NCI-H526 (cell line): Measurements from ENCODE around the gene TAF5.
"Not testable (repeated sequence)": the region's sequence is repeated elsewhere in the genome, so short reads cannot be mapped to it uniquely, and the experiment has no call there.

Experiments used
- DNase-seq, 2 experiments: peaks; one replicate each; lab custom pipeline; 2025; lab: John Stamatoyannopoulos, UW

The TAF5 gene

DNA sequence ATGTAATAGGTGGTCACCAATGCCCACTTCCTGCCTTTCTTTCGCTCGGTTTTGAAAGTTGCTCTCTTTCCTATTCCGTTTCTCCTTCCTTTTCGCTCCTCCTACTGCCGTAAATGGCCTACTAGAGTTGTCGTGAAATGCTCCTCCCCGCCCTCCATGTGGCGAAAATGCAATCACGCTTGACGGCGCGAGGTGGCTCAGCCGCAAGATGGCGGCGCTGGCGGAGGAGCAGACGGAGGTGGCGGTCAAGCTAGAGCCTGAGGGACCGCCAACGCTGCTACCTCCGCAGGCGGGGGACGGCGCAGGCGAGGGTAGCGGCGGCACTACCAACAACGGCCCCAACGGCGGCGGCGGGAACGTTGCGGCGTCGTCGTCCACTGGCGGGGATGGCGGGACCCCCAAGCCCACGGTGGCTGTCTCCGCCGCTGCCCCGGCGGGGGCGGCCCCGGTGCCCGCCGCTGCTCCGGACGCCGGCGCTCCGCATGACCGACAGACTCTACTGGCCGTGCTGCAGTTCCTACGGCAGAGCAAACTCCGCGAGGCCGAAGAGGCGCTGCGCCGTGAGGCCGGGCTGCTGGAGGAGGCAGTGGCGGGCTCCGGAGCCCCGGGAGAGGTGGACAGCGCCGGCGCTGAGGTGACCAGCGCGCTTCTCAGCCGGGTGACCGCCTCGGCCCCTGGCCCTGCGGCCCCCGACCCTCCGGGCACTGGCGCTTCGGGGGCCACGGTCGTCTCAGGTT, at the start of gene TAF5:
TSS of gene TAF5 (plus strand) at position 195 of the 737 bp plus-strand sequence. CDS start at position 209, 14 bp downstream.
- peak; percentile 88 to 92 for DNase-seq

DNA sequence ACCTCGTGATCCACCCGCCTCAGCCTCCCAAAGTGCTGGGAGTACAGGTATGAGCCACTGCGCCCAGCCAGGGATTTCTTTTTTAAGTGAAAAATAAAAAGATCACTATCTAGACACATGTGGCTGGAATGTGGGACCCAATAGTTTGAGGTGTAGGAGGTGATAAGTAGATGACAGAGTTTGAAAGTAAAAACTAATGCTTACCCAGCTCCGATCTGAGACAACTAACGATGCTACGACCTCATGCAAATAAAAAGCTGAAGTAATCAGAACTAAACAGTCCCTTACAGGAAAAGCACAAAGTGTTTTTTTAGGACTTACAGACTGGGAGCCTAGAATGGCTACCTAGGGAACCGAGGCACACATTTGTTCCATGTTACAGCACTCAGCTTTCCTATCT, 39.9 kb upstream of the TAF5 start:
- DNase-seq = no peak

DNA sequence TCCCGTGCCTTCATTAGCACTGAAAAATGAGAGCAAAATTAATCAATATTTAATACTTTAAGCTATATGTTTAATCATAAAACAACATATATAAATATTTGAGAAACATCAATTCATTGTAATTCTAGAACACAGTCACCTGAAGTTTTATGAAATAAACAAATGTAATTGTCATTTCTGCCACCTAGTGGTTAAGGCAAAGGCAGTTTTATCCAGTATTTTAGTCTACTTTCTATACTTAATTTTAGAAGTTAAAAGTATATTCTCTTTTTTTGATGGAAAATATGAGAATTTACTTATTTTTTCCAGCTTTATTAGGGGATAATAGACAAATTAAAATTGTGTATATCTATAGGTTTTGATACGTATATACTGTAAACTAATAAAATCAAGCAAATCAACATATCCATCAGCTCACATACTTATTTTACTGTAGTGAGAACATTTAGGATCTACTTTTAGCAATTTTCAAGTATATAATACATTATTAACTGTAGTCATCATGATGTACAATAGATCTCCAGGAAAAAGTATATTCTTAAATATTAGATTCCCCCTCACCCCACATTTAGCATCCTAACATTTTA, 33.7 kb upstream of the TAF5 start:
- peak in 1 of 2 experiments; percentile 15 for DNase-seq

DNA sequence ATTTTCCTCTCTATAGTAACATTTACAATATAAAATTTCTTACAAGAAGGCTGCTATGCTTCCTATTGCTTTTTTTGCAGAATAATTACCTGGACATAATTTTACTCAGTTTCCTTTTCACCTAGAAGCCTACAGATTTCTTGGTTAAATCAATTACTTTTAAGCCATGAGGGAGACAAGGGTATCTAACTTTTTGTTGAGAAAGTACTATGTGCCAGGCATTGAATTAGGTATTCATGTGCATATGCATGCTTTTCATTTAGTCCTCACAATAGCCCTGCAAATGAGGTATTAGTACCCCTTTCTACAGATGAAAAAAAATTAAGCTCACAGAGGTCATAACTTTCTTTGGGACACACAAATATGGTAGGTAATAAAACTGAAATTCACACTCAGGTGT, 33.2 kb upstream of the TAF5 start:
- DNase-seq = no peak

DNA sequence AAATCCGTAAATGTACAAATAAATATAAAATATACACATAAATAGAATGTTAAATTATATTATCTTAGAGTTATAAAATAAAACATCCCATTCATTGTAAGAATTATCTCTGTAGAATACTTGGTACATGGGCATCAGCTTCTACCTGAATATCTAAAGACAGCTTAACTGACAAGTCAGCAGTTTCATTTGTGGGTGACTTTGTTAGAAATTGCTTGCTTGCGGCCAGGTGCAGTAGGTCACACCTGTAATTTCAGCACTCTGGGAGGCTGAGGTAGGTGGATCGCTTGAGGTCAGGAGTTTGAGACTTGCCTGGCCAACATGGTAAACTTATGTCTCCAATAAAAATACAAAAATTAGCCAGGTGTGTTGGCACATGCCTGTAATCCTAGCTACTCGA, 31.4 kb upstream of the TAF5 start:
- no peak for DNase-seq

DNA sequence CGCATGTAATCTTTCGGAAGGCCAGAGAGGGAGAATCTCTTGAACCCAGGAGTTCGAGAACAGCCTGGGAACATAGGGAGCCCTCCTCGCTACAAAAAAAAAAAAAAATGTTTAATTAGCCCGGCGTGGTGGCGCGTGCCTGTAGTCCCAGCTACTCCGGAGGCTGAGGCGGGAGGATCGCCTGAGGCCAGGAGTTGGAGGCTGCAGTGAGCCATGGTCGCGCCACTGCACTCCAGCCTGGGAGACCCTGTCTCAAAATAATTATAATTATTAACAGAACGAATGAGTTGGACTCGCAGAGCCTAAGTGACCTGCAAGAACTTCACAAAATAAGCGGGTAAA, 17.6 kb upstream of the TAF5 start:
- DNase-seq = no peak

DNA sequence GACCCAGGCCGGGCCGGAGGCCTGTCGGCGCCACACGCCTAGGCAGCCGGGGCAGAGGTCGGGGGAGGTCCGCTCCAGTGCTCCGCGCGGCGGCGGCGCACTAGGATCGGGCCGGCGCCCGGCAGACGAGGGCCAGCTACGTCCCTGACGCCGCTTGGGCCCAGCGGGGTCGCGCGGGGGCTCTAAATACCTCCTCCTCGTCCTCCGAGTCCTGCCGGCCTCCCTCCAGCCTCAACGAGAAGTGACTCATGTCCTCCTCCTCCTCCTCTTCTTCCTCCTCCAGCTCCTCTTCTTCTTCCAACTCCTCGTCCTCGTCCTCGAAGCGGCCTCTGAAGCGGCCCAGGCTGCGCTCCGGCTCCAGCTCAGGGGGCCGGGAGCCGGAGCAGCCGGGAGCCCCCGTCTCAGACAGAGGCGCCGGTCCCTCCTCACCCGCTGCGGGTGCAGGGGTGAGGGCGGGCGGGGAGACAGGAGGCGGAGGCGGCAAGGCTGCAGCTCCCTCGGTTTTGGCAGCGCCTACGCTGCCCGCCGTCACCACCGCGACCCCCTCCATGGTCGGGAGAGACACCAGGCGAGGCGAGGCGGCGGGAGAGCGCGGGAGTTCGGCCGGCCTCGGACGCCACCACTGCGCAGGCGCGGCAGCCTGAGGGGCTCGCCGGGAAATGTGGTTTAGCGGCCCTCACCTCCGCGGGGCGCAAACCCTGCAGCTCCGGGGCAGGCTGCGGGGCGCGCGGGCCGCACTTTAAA, 17.1 kb upstream of the TAF5 start, which contains the start of gene PCGF6:
TSS of gene PCGF6 (minus strand) at position 624 of the 744 bp plus-strand sequence. CDS start at position 550, 74 bp downstream.
- peak; percentile 43 to 86 for DNase-seq

DNA sequence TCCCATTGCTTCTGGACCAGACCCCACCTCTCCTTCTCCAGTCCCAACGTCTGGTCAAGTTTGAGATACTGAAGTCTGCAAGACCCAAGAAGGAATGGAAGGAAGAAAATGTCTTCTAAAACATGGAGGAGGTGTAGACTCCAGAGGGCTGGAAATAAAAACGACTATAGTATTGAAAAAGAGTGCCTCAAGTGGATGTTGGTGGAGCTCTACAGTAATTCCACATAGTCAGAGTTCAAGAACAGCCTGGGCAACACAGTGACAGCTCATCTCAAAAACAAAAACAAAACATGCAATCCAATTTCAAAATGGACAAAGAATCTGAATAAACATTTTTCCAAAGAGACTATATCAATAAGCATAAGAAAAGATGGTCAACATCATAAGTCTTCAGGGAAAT, 14.5 kb upstream of the TAF5 start:
- no peak for DNase-seq

DNA sequence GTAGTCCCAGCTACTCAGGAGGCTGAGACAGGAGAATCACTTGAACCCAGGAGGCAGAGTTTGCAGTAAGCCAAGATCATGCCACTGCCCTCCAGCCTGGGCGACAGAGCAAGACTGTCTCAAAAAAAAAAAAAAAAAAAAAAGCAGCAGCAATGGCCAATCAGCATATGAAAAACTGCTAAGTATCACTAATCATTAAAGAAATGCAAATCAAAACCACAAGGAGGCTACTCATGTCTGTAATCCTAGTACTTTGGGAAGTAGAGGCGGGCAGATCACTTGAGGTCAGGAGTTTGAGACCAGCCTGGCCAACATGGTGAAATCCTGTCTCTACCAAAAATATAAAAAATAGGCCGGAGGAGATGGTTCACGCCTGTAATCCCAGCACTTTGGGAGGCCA, 13.2 kb upstream of the TAF5 start:
- DNase-seq = not testable (repeated sequence)

DNA sequence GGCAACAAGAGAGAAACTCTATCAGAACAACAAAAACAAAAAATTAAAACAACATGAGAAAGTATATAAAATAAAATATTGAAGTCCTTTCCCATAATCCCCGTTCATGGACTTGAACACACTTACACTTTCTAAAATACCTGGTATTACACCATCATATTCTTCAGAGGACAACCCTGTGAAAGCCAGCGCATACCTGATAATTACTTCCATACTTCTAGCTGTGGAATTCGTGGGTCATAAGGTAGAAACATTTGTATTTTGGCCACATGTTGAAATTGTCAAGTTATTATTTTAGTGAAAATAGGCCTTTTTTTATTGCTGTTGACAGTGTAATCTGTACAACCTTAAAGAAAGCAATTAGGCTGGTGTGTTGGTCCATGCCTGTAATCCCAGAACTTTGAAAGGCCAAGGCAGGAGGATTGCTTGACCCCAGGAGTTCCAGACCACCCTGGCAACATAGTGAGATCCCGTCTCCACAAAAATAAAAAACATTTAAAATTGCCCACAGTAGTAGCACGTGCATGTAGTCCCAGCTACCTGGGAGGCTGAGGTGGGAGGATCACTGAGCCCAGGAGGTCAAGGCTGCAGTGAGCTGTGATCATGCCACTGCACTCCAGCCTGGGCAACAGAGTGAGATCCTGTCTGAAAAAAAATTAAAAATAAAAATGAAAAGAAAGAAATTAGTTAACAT, 11.7 kb upstream of the TAF5 start:
- DNase-seq = no peak

DNA sequence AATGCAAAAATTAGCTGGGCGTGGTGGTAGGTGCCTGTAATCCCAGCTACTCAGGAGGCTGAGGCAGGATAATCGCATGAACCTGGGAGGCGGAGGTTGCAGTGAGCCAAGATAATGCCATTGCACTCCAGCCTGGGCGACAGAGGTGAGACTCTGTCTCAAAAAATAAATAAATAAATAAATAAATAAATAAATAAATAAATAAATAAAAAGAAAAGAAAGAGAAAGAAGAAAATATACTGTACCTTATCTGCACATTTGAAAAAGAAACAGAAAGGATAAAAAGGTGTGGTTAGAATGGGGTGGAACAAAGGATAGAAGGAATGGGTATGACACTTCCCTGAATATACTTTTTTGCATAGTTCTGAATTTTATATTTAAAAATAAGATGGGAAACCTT, 8.3 kb upstream of the TAF5 start:
- not testable (repeated sequence) for DNase-seq

DNA sequence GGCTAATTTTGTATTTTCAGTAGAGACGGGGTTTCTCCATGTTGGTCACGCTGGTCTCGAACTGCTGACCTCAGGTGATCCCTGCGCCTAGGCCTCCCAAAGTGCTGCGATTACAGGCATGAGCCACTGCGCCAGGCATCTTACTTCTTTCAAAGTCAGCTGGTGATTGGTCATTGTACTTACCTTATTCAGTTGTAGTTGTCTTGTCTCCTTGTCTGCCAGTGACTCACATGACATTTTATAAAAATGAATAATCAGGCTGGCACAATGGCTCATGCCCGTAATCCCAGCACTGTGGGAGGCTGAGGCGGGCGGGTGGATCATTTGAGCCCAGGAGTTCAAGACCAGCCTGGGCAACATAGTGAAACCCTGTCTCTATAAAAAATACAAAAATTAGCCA, 7.0 kb upstream of the TAF5 start:
- not testable (repeated sequence) for DNase-seq

DNA sequence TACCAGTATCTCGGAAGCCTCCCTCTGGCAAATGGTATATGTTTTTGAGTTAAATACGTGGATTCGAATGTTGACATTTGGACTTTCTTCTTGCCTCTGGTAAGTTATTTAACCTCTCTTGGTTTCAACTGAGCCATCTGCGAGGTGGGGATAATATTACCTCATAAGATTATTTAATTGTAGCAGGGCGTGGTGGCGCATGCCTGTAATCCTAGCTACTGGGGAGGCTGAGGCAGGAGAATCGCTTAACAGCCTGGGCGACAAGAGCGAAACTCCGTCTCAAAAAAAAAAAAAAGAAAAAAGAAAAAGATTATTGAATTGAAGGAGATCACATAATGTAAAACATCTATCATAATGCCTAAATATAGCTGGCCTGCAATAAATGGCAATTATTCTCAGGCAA, 396 bp upstream of the TAF5 start:
- peak in 1 of 2 experiments; percentile 33 for DNase-seq

DNA sequence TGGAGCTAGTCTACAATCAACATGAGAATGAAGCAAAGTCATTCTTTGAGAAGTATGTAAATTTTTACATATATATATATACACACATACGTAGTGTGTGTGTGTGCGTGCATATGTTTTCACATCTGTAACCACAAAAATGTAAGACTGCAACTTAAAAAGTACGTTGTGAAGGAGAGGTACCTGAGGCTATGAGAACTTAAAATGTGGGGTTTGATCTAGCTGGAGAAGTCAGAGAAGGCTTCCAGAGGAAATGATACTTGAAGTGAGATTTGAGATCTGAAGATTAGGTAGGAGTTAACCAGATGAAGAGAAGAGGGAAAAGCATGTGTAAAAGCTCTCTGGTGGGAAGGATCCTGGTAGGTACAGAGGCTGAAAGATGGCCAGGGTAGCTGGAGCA, 5.8 kb downstream of the TAF5 start:
- no peak for DNase-seq

DNA sequence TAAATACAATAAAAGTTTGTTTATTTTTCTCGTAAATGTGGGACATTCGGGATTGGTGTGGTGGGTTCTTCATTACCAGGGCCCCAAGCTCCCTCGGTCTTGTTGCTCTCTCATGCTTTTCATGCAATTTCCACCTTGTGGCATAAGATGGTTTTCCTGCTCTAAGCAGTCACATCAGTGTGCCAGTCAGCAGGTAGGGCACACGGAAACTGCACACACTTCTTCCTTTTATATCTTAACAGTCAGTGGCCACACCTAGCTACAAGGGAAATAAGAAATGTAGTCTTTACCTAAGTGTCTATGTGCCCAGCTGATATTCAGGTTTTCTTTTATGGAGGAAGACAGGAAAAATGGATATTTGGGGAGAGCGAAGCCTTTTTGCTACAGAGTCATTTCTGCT, 6.5 kb downstream of the TAF5 start:
- DNase-seq = no peak

DNA sequence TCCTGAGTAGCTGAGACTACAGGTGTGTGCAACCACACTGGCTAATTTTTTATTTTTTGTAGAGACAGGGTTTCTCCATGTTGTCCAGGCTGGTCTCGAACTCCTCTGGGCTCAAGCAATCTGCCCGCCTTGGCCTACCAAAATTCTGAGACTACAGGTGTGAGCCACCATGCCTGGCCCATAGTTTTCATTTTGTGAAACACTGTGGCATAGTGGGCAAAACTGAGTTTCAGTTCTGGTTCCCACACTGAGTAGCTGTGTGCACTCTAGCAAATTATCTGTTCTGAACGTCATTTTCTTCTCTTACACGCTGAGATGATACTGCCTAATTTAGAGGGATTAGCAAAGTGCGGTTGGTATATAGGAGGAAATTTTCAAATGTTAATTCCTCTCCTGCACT, 15.0 kb downstream of the TAF5 start:
- no peak for DNase-seq

DNA sequence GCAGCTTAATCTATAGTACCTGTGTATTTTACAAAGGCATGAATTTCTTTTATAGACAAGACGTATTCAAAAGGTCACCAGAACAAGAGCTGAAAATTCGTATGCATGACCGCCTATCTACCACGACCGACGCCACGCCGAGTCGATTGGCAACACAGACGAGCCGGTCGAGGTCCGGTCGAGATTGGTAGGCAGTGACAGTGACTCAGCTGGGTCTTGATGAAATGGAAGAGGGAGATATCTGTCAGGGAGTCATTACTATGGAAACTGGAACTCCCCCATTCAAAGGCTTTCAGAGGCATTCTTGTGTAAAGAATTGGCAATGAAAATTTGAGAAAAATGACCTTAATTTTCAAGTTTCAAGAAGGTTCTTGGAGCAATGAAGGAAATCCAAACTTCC, 26.4 kb downstream of the TAF5 start:
- DNase-seq = no peak

DNA sequence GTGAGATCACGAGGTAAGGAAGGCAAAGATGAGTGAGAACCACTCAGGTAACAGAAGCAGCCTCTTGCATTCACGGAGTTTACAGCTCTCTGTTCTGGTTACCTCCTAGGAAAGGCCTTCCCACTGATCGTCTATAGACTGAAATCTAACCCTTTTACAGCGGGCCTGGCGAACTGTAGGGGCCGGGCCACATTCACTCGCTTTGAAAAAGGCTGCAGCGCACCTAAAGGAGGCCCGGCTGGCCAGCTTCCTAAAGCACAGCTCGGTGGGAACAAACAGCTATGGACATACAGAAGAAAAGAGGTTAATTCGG, 27.9 kb downstream of the TAF5 start:
- DNase-seq = no peak

DNA sequence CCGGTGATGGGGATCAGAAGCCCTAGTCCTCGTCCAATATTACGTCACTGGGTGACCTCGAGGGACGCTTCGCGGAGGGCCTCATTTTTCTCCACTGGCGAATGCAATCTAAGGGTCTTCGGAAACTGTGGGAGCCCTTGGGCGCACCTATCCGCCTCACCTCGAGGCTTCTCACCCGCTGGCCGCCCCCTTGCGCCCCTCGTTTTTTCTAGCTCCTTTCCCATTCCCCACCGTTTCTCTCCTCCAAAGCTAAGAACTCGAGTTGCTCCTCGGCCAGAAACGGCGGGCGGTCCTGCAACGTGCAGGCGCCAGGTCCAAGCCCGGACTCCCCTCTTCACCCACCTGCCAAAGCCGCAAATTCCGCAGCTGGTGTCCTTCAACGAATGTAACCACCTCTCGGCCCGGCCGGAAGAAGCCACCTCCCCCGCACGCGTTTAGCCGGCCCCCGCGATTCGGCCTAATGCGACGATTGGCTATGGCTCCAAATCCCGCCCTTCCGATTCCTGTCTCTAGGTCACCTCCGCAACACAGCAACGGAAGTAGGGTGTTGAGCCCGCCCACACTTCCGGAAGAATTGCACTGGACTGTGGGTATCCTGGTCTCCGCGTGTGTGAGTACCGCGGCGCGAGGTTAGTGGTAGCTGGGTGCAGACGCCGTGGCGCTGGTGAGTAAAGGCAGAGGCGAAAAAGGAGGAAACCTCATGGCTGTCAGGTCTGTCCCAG, 28.5 kb downstream of the TAF5 start, which contains the start of the genes ATP5MK and PDCD11:
TSS of gene ATP5MK (minus strand) at position 409 of the 722 bp plus-strand sequence. CDS start 4,018 bp downstream, outside the sequence.
TSS of gene PDCD11 (plus strand) at position 560 of the 722 bp plus-strand sequence. CDS start 1,801 bp downstream, outside the sequence.
- peak; percentile 96 to 97 for DNase-seq

DNA sequence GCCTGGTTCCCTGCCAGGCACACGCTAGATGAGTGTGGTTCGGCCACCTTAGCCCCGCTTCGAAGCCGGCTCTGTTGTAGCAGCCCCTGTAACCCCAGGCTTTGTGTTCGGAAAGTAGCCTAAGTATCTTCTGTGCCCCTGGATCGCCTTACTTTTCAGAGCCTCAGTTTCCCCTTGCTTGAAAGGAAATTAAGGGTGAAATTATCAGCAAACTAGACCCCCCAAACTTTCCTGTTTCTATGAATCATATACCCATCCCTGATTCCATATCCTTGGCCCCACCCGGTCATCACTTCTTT, 29.0 kb downstream of the TAF5 start:
- no peak for DNase-seq

DNA sequence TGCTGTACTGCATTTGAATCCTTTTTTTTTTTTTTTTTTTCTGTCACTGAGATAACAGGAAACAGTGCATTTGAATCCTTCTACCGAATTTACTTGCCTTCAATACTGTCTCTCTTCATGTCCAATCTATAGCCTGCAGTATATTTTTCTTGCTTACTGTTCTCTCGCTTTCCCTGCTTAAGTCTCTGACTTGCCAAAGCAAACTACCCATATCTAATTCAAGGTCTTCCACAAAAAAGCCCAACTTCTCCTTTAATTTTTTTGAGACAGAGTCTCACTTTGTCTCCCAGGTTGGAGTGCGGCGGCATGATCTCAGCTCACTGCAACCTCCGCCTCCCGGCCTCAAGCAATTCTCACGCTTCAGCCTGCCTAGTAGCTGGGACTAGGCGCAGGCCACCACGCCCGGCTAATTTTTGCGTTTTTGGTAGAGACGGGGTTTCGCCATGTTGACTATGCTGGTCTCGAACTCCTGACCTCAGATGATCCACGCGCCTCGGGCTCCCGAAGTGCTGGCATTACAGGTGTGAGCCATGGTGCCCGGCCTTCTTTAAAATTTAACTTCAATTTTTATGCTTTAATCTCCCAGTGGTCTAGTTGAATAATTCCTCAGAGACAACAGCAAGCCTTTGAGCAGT, 29.5 kb downstream of the TAF5 start:
- no peak for DNase-seq
